HG03060 (cell line): ENCODE measurements around the gene HSPA4.
"Not testable (repeated sequence)": the region's sequence is repeated elsewhere in the genome, so short reads cannot be mapped to it uniquely, and the experiment has no call there.

Experiments used
- ATAC-seq: cut with Tn5 transposase; IDR thresholded peaks from one replicate; pipeline ENCODE4 v1.9.1; 2021; ENCODE audit warnings: low read depth, moderate number of reproducible peaks; ENCODE audit not compliant: unreplicated experiment

Gene HSPA4

DNA sequence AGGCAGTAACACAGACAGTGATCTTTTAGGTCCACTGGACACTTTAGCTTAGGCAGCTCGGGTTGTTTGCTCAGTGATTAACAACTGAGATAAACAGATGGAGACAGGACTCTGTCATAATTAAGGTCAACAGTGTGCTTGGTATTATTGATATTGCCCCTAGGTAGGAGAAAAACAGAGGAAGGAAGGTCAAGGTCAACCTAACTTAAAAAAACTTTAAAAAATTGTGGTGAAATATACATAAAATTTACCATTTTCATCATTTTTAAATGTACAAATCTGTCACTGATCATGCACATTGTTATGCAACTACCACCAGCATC is 2.1 kb upstream of the HSPA4 start:
- ATAC-seq = no peak

DNA sequence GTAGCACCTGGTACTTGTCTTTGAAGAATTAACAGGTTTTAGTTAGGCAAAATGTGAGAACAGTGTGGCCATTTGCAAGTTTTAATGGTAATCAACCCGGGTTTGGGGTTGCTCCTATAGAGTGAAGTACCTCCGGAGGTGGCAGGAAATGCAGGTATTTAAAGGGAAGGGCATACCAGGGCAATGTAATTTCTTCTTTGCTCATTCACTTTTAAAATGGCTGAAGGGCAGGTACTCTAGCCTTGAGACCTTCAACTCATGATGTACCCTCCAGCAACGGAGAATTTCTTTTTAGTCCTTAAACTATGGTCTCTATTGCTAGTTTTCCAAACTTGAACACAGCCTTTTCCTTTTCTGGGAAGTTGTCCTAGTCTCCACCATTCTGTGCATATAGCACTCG is 1.3 kb upstream of the HSPA4 start:
- ATAC-seq = no peak

DNA sequence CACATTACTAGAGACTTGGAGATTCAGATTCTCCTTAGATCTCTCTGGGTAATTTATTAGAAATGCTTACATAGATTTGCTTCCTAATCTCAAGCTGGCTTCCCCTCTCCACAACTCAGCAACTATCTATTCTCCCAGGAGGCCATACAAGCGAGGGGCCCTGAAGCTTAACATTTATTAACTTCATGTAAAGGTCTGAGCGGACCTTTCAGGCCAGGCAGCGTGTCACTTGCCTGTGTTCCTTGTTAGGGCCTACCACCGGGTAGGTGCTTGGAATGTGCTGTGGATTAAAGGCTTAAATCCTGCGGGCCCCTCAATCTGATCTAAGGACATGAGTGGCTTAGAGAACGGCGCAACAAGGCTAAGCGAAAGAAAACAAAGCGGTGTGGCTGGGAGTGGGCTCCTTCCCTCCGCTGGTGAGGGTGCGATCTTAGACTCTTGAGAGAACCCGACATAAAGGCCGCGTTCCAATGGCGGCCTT is 712 bp upstream of the HSPA4 start:
- no peak for ATAC-seq

- no peak for ATAC-seq
These were observed 733 bp downstream of the HSPA4 start for GRCh38 chr5:133052317-133053175.

DNA sequence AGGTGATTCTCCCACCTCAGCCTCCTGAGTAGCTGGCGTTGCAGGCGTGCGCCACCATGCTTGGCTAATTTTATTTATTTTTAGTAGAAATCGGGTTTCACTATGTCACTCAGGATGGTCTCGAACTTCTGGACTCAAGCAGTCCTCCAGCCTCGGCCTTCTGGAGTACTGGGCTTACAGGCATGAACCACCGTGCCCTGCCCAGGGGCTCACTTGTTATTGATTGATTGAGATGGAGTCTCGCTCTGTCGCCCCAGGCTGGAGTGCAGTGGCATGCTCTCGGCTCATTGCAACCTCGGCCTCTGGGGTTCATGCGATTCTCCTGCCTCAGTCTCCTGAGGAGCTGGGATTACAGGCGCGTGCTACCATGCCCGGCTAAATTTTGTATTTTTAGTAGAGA is 1.6 kb downstream of the HSPA4 start:
- ATAC-seq = no peak

GRCh38 chr5:133054697-133055471 is 3.1 kb downstream of the HSPA4 start:
- no peak for ATAC-seq

DNA sequence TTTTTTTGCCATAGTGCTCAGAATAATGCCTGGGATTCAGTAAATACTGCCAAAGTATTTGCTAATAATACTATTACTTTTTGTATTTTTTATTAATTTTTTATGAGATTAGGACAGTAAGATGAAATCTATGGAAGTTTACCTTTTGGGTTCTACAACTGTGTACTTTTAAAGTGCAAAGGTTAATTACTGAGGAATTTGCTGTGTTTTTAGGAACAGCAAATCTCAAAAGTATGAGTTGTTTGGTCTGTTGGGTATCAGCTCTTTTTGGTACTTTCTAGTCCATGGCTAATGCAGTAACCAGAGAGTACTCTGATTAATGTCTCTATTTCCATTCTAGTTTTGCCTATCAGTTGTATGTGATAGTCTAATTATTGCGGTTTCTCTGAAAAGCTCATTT is 5.1 kb downstream of the HSPA4 start:
- ATAC-seq = no peak

DNA sequence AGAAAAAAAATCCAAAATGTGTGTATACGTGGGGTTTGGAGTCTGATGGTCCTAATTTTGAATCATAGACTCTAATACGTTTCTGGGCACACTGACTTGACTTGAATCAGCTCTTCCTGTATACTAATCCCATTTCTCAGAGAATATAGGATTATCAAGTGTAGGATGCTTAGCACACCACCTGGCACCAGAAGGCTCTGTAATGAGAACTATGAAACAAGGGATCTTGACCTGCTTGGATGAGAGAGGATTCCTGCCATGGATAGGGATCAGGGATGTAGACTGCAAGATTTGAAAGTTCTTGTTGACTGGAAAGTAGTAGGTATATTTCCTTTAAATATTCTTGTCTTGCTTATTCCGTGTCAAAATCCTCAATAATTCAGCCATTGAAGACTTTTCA is 7.8 kb downstream of the HSPA4 start:
- ATAC-seq = no peak

DNA sequence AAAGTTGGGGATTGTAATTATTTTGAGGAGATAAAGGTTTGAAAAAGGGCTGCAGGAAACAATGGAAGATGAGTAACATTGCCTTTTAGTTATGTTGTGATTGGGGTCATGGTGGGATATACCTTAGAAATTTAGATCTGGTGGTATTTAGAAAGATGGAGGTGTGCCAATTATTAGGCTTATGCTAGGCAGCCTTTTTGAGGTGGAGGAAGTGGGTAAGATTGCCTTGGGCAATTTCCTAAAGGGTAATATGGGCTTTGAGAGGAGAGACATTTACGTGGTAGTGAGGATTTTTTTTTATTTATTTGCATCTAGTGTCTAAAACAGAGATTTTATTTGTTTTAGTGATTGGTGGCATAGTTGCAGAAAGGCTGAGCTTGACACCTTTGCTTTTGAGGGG is 10.5 kb downstream of the HSPA4 start:
- no peak for ATAC-seq

- no peak for ATAC-seq
These were observed 12.2 kb downstream of the HSPA4 start for GRCh38 chr5:133063965-133064364.

DNA sequence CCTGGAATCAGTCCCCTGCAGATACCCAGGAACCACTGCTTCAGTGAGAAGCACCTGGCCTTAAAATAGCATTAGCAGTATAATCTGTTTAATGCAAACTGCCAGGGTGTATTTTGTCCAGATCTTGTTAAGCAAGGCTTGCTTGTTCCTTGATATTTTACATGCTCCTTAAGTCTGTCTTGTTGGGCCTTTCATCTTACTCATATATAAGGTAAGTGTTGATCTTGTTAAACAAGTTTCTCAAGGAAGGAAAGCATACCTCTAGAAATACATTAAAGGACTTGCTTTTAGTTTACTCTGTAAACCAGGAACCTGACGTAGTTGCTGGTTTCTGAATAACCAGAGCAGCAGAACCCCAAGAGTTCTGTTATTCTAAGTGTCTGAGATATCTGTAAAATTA is 13.7 kb downstream of the HSPA4 start:
- ATAC-seq = no peak

DNA sequence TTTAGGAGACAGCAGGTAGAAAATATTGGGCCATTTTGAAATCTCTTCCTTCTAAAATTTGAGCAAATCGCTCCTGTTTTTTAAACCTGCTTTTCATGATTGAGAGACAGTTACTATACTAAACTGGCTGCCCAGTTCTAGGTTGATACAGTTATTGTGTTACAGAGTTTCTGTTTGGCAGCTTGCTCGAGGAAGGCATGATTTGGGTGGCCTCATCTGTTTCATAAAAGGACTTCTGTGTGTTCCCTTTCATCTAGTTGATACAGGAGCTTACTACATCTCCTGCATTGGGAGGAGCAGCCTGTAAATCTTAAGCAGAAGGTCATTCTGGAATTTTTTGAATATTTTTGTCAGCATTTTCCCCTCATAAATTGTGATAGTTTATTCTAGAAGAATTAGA is 14.2 kb downstream of the HSPA4 start:
- ATAC-seq = no peak

DNA sequence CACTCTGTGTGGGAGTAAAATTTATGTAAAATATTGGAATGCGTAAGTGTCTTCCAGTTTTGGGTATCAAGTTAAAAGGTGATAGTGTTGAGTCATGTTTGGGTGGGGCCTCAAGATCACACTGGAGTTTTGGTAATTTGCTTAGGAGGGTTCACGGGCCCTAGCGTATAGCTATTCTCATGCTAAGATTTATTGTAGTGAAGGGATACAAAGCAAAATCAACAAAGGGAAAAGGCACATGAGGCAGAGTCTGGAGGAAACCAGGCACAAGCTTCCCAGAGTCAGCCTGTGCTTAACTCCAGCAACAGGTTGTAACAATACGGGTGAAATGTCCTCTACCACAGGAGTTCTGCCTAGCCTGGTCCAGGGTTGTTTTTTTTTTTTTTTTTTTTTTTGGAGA is 20.2 kb downstream of the HSPA4 start:
- no peak for ATAC-seq

DNA sequence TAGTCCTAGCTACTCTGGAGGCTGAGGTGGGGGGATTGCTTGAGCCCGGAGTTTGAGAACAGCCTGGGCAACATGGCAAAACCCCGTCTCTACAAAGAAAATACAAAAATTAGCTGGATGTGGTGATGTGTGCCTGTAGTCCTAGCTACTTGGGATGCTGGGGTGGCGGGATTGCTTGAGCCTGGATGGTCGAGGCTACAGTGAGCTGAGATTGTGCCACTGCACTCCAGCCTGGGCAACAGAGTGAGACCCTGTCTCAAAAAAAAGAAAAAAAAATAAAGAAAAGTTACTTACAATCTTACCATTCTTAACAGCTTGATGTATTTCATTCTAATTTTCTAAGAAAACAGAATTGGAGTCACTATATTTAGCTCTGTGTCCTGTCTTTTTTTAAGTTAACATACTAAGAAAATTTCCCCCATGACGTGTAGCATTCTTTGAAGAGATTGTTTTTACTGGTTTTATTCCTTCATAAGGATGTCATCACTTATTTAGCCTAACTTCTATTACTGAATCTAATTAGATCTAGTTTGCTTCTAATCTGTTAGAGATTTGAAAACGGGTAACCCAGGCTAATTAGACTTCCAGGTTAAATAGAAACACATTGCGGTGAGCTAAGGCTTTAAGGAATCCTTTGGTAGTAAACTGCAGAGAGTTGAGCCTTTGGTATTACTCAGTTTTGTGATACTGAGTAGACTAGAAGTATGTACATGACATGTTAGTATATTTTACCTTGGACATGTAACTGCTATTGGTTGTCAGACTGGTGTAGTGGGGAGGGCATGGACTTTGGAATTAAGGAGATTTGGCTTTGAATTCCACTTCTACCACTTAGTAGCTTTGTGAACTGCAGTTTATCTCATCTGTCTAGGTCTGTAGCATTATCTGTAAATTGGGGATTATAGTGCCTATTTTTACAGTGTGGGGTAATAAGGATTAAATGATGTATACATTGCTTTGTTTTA is 24.0 kb downstream of the HSPA4 start:
- ATAC-seq = no peak

DNA sequence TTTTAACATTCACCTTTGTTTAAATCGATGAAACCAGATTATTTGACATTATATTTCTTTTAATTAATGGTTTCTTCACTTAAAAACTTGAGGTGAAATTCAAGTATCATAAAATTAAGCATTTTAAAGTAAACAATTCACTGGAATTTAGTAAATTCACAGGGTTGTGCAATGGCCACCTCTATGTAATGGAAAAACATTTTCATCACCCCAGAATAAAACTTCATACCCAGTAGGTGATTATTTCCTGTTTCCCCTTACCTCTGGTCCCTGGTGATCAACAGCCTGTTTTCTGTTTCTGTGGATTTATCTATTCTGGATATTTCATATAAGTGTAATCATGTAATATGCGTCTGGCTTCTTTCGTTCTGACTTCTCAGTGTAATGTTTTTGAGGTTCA is 27.2 kb downstream of the HSPA4 start:
- no peak for ATAC-seq

DNA sequence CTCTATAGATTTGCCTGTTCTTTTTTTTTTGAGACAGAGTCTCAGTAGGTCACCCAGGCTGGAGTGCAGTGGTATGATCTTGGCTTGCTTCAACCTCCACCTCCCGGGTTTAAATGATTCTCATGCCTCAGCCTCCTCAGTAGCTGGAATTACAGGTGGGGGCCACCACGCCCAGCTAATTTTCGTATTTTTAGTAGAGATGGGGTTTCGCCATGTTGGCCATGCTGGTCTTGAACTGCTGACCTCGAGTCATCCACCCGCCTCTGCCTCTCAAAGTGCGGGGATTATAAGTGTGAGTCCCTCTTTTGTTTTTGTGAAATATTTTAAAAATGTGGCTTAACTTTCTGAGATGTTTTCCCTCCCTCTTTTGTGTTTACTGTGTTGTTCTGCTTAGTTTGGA is 29.2 kb downstream of the HSPA4 start:
- ATAC-seq = no peak

DNA sequence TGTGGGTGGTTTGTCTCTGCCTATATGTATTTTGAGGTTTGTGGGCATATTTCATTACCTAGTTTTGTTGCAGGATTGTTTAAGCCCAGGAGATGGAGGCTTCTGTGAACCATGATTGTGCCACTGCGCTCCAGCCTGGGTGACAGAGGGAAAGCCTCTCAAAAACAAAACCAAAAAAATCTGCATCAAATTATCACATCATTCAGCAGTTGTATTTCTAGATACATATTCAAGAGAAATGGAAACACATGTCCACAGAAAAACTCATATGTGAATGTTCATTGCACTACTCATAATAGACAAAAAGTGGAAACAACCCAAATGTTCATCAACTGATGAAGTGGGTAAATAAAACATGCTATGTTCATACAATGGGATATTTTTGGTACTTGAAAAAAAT is 29.9 kb downstream of the HSPA4 start:
- no peak for ATAC-seq

DNA sequence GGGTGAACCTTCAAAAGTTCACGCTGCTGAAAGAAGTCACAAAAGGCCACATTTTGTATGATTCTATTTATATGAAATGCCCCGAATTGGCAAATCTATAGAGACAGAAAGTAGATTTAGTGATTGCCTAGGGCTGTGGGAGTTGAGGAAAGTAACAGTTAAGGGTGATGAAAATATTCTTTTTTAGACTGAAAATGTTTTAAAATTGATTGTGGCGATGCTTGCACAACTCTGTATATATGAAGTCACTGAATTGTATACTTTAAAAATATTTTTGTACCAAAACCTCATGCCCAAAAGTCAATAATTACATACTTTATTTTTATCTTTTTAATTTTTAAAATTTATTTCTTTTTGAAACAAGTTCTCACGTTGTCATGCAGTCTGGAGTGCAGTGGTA is 30.3 kb downstream of the HSPA4 start:
- no peak for ATAC-seq

- ATAC-seq = no peak
These were observed 32.1 kb downstream of the HSPA4 start for GRCh38 chr5:133083901-133084300.

DNA sequence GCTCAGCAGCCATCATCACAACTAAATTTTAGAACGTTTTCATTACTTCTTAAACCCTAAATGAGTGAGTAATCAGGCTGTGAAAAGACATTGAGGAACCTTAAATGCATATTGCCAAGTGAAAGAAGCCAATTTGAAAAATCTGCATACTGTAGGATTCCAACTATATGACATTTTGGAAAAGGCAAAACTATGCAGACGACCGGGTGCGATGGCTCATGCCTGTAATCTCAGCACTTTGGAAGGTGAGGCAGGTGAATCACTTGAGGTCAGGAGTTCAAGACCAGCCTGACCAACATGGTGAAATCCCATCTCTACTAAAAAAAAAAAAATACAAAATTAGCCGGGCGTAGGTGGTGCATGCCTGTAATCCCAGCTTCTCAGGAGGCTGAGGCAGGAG is 33.4 kb downstream of the HSPA4 start:
- not testable (repeated sequence) for ATAC-seq

DNA sequence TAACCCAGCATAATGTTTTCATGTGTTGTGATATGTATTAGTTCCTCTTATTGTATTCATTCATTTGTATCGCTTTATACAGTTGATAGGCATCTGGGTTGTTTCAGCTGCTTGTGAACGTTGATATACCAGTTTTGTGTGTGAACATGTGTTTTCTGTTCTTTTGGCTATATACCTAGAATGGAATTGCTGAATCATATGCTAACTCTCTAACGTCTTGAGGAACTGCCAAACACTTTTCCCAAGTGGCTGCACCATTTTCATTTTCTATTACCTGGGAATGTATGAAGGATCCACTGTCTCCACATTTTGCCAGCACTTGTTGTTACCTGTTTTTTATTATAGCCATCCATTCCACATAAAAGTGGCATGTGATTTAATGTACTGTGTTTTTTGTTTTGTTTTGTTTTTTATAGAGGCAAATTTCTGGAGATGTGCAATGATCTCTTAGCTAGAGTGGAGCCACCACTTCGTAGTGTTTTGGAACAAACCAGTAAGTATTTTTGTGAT is 34.6 kb downstream of the HSPA4 start:
- no peak for ATAC-seq
